A549 (cell line): ENCODE data around the gene ARID1B.

Experiments used
- MAZ ChIP-seq: fragments of 150-350 bp; IDR thresholded peaks from 2 replicates; pipeline ENCODE4 v1.6.1; 2014; ENCODE audit warnings: antibody characterized with exemption, low read depth, low read length, borderline replicate concordance
- TF ChIP-seq, protein P1 (sequence below): fragments of >200 bp; sonication (Bioruptor Twin); formaldehyde crosslinking; IDR thresholded peaks from 3 replicates; pipeline ENCODE4 v1.5.1; 2016

DNA sequence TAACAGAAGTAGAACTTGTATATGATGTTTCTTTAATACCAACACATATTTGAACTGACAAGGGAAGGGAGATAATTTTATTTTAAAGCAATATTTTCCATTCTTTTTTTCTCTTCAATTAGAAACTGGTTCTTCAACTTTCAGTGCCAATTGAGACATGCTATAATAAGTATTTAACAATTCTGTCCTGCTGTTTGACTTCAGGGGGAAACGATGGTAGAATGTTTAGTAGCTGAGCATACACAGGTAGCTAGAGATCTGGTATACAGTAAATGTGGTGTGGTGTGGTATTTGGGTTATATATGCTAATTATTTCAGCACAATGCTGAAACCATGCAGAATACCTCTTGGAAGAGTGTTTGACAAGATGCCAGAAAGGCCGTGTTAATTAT lies 156.9 kb downstream of the ARID1B start:
- no peak for TF ChIP-seq MAZ
- TF ChIP-seq, protein P1, sequence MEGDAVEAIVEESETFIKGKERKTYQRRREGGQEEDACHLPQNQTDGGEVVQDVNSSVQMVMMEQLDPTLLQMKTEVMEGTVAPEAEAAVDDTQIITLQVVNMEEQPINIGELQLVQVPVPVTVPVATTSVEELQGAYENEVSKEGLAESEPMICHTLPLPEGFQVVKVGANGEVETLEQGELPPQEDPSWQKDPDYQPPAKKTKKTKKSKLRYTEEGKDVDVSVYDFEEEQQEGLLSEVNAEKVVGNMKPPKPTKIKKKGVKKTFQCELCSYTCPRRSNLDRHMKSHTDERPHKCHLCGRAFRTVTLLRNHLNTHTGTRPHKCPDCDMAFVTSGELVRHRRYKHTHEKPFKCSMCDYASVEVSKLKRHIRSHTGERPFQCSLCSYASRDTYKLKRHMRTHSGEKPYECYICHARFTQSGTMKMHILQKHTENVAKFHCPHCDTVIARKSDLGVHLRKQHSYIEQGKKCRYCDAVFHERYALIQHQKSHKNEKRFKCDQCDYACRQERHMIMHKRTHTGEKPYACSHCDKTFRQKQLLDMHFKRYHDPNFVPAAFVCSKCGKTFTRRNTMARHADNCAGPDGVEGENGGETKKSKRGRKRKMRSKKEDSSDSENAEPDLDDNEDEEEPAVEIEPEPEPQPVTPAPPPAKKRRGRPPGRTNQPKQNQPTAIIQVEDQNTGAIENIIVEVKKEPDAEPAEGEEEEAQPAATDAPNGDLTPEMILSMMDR, result no peak
